SH-SY5Y (cell line): ENCODE results near the gene PARM1.

Source experiments
- GATA2 ChIP-seq: IDR thresholded peaks from 2 replicates; pipeline ENCODE4 v1.6.1; 2011; ENCODE audit warnings: mild to moderate bottlenecking, low read depth, low read length
- GATA3 ChIP-seq: IDR thresholded peaks from 2 replicates; pipeline ENCODE4 v1.6.1; 2011; ENCODE audit warnings: low read depth, mild to moderate bottlenecking, low read length, moderate library complexity

DNA sequence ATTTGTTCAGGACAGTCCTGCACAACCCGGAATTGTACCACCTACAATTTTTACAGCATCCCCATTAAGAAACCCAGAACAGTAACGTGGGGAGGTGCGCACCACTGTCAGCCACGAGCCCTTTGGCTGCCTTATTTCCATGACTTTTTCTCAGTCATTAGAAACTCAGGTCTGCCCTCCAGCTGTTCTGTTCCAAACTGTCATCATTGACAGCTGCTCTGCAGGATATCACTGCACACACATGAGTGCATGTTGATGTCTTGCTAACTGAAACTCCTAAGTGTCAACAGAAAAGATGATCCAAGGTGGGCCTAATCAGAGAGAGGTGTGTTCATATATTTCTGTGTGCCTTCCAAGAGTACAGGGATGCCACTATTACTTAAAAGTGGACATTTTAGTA lies 123.4 kb downstream of the PARM1 start:
- TF ChIP-seq GATA2: no peak
- TF ChIP-seq GATA3: no peak
